Measurements from ENCODE around the gene TNRC6C.
A peak's percentile ranks its signal among the peaks of the same experiment; 100 is the strongest.

Gene TNRC6C

DNA sequence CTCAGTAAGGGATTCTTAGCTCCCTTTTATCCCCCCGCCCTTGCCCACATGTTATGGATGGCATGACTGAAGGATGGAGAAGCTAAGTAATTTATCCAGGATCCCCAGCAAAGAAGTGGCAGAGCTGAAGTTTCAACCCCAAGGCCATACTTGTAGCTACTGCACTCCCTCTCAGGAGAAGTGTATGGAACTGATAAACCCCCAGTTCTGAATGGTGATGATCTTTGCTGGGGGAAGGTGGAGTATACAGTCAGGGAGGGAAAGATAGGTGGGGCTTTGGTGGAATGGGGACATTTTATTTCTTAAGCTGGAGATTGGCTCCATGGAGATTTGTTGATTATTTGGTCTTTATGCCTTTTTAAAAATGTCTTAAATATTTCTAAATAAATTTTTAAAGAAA, 58.3 kb downstream of the TNRC6C start:
- DNase-seq = no peak

- no peak for DNase-seq
Observed at GRCh38 chr17:78019367-78019975, 61.0 kb downstream of the TNRC6C start.

DNA sequence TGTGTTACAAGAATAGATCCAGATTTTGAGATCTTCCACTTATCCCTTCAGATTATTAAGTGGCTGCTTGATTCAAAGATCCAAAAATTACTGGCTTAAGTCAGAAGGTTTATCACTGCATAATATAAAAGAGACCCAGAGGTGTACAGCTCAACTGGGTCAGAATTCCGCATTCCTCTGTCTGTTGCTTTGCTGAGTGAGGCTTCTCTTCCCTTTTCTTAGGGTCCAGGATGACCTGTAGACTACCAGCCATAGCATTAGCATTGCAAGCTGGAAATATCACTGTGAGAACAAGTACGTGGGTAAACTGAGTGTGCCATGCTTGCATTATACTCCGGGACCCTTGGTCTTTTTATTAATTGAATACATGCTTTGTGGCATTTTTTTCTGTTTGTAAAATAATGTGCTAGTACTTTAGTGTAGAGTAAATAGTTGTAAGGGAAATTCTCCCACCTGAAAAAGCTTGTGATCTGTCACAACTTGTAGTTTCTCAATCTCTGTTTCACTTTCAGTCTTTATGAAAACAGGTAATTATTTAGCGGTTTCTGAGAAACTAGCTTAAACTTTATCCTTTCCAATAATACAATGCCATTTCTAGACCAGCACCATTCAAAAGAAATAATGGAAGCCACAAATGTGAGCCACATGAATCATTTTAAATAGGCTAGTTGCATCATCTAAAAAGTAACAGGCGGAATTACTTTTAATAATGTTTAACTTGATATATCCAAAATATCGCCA, 61.6 kb downstream of the TNRC6C start:
- DNase-seq = no peak

- DNase-seq = no peak
Observed at GRCh38 chr17:78020717-78021108, 62.2 kb downstream of the TNRC6C start.

DNA sequence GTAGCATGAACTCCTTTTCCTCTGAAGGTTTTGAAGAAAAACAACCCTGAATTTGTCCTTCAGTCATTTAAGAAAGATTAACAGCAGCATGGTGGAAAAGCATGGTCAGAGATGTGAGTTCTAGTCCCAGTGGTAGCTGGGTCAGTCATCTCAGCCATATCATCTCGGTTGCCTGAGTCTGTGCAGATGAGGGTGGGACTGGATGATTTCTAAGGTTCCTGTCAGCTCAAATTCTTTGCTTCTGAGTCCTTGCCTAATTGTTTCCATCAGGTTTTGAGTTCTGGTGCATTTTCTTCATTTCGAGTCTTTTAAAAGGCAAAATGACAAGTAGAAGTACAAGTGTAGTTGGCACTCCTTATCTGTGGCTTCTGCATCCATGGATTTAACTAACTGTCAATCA, 63.9 kb downstream of the TNRC6C start:
- DNase-seq = no peak

- DNase-seq = no peak
Observed at GRCh38 chr17:78023042-78023441, 64.5 kb downstream of the TNRC6C start.

- DNase-seq = no peak
Observed at GRCh38 chr17:78026381-78026780, 67.9 kb downstream of the TNRC6C start.

DNA sequence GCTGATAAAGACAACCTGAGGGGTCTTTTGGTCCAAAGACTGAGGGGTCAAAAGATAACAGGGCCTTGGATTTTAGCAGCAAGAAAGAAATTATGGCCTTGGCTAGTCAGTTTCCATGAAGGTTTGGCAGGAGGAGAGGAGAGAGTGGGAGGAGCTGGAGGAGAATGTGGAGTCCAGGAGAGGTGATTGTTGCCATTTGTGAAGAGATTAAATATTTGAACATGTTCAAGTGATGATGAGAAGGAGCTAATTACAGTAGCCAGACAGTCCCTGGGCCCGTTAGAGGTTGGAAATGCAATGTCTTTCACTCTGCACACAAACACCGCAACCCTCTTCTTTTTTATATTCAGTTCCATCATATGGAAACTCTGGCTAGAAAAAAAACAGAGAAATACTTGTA, 68.6 kb downstream of the TNRC6C start:
- no peak for DNase-seq

DNA sequence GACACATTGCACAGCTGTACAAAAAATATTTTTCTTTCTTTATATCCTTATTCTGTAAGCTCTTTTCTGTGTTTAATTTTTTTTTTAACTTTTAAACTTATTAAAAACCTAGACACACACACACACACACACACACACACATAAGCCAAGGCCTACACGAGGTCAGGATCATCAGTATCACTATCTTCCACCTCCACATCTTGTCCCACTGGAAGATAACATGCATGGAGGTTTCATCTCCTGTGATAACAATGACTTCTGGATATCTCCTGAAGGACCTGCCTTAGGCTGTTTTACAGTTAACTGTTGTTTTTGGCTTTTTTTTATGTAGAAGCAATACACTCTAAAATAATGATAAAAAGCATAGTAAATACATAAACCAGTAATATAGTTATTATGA, 71.2 kb downstream of the TNRC6C start:
- no peak for DNase-seq

DNA sequence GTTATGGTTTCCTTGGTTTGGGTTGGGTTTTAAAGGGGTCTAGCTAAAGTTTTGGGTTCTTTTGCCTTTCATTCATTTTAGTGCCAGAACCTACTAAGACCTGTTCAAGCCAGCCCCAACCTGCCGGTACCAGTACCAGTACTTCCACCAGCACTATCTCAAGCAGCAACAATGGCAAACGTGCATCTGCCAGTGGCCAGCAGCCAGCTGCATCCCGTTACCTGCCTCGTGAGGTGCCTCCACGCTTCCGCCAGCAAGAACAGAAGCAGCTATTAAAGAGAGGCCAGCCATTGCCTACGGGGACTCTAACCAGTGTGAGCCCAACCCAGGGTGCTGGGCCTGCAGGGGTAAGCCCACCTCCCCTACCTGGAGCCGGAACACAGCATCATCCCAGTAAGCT, 72.9 kb downstream of the TNRC6C start:
- DNase-seq = no peak

DNA sequence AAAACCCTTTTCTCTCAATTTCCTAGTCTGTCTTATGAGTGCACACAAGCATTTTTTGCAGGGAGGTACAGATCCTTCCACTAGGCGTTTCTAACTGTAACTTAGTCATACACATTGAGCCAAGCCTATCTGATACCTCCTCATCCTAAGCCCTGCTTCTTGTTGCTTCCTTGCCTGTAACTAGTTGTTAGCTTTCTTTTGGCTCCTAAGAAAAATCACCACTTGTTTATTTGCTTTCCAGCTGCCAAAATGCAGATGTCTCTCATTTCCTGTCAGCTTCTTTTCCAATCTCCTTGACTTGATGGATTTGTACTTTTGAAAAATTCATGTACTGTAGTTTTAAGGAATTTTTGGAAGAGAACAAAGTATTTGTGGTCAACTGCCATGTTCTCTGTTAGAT, 73.7 kb downstream of the TNRC6C start:
- no peak for DNase-seq

- no peak for DNase-seq
Observed at GRCh38 chr17:78034429-78035091, 76.1 kb downstream of the TNRC6C start.

- DNase-seq = no peak
Observed at GRCh38 chr17:78037280-78037679, 78.8 kb downstream of the TNRC6C start.

DNA sequence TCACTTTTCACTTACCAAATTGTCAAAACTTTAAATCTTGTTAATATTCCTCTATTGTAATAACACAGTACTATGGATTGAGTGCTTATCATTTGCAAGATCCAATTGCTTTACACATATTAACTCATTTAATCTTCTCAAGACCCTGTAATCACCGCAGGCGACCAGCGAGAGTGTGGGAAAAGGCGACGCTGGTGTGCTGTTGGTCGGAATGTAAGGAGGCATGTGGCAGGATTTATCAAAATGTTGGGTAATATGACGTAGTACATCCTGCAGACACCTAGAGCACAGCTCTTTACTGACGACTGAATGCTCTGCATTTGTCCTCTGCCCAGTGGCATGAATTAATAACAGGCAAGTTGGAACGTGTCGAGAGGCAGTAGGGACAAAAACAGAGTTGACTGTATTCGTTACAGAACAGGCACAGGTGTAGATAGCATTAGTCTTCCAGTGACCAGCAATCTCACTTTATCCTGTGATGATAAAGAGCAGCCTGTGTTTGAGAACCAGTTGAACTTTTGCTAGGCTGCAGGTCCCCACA, 80.3 kb downstream of the TNRC6C start:
- no peak for DNase-seq

GRCh38 chr17:78039581-78039980, 81.1 kb downstream of the TNRC6C start:
- DNase-seq = no peak

GRCh38 chr17:78040440-78041385, 82.2 kb downstream of the TNRC6C start:
- DNase-seq = peak; percentile 14

DNA sequence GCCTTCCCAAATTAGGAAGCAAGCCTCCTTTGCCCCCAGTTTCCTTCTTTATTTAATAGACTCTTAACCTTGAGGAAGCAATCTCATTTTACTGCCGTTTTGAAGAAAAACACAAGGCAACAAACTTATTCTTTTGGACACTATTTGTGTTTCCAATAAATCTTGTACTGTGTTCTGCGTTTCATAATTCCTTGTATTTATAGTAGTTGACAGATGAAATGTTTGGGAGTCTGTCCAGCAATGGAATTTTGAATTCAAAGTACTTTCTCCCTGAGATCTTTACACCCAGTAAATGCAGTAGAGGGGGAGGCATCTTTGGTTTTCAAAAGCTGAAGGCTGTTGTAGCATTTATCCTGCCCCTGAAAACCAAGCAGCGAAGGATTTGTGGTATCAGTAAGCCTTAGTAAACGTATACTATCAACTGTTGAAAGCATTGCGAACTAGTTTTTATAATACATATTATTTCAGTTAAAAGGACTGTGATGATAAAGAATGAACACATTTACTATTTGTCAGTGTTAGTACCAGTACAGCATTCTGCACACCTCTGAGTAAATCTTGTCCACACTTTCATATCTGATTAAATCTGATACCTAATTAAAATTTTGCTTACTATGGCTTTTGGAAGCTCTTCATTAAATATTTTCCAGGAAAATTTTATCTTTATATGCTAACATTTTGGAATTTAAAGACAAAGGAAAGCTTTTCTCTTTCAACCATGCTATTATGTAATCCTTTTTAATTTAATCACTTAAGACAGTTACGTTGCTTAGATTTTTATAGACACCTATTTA, 83.1 kb downstream of the TNRC6C start:
- DNase-seq = no peak

DNA sequence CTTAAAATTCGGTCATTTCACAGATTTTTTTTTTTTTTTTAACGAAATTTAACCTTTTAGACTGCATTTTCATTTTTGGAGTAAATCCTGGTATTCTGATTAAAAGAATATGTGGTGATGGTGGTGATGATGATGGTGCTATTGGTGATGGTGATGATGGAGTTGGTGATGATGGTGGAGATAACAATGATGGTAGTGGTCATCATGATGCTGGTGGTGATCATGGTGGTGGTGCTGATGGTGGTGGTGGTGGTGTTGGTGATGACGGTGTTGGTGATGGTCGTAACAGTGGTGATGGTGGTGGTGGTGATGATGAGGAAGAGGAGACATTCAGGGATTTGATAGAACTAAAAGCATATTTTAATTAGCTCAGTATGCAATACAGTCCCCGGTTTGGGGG, 84.0 kb downstream of the TNRC6C start:
- DNase-seq = no peak

GRCh38 chr17:78043031-78043430, 84.5 kb downstream of the TNRC6C start:
- DNase-seq = no peak

- no peak for DNase-seq
Observed at GRCh38 chr17:78044280-78044835, 85.9 kb downstream of the TNRC6C start.

- no peak for DNase-seq
Observed at GRCh38 chr17:78045316-78045715, 86.8 kb downstream of the TNRC6C start.

DNA sequence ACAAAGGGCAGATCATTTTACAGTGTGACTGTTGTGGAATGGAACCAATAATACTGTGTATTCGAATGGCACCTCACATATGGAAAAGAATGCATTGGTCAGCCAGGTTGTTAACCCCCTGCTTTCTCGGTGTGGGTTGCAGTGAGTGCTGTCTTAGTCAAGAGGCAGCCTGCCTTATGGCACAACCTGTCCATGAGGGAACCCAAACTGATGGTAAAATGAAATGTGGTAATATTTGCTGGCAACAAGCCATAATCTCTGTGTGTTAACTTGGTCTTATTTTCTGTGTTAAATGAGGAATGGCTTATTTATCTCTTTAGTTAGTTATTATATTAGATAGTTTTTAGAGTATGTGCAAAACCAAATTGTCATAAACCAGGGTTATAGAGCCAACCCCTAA, 88.4 kb downstream of the TNRC6C start:
- DNase-seq = no peak
